CD4-positive, CD25-positive, alpha-beta regulatory T cell (primary cell): ENCODE data around the gene KIF2A. TPM values are rescaled to one million over a fixed set of nuclear protein-coding genes. Genes with fewer than 3 reads are reported as not detected.

Experiments
- ATAC-seq, 2 donors: fragments of 150-1000 bp; cut with Tn5 transposase; one replicate each; pipeline ENCODE4 v1.10.0; 2021; ENCODE audit warnings: low read depth in 2 of 2, moderate number of reproducible peaks in 2 of 2, moderate library complexity in 1 of 2
- DNase-seq, 3 donors: peaks; one replicate each; pipeline versions ENCODE4 v3.0.0 to v3.0.0-alpha.2; 2012 to 2022; ENCODE audit warnings: mixed read lengths in 1 of 3
- H3K27ac ChIP-seq: one replicate; pipeline ENCODE4 v1.7.0; 2013; ENCODE audit warnings: mild to moderate bottlenecking, low read length; ENCODE audit not compliant: insufficient read depth, poor library complexity, severe bottlenecking
- H3K27me3 ChIP-seq: one replicate; pipeline ENCODE4 v1.7.0; 2013; ENCODE audit warnings: low read length; ENCODE audit not compliant: control insufficient read depth, insufficient read depth
- H3K36me3 ChIP-seq: one replicate; pipeline ENCODE4 v1.7.0; 2013; ENCODE audit warnings: mild to moderate bottlenecking, low read length, moderate library complexity; ENCODE audit not compliant: control insufficient read depth, insufficient read depth
- H3K4me1 ChIP-seq: 2 replicates; pipeline ENCODE4 v1.7.0; 2013; ENCODE audit warnings: mild to moderate bottlenecking, low read length; ENCODE audit not compliant: insufficient read depth, control insufficient read depth, poor library complexity, severe bottlenecking
- H3K4me3 ChIP-seq: one replicate; pipeline ENCODE4 v1.7.0; 2013; ENCODE audit warnings: low read depth, mild to moderate bottlenecking, low read length, moderate library complexity
- H3K9me3 ChIP-seq, 2 experiments: 1 replicate in 1 of 2; 2 replicates in 1 of 2; pipeline ENCODE4 v1.7.0; 2013; ENCODE audit warnings: low read length in 2 of 2, mild to moderate bottlenecking in 1 of 2, moderate library complexity in 1 of 2; ENCODE audit not compliant: control insufficient read depth in 2 of 2
- H3K27ac Mint-ChIP-seq, 3 donors: one replicate each; pipeline ENCODE4 v1.8.0; 2020 to 2022; ENCODE audit warnings: mild to moderate bottlenecking in 3 of 3, mixed read lengths in 3 of 3, moderate library complexity in 2 of 3
- H3K27me3 Mint-ChIP-seq: one replicate; pipeline ENCODE4 v1.8.0; 2022; ENCODE audit warnings: mild to moderate bottlenecking, mixed read lengths
- H3K36me3 Mint-ChIP-seq: one replicate; pipeline ENCODE4 v1.8.0; 2020; ENCODE audit warnings: mixed read lengths
- H3K4me1 Mint-ChIP-seq, 4 donors: one replicate each; pipeline ENCODE4 v1.8.0; 2020 to 2022; ENCODE audit warnings: mixed read lengths in 4 of 4, mild to moderate bottlenecking in 1 of 4
- H3K4me3 Mint-ChIP-seq, 4 donors: one replicate each; pipeline ENCODE4 v1.8.0; 2020 to 2022; ENCODE audit warnings: mild to moderate bottlenecking in 4 of 4, mixed read lengths in 4 of 4, moderate library complexity in 3 of 4
- H3K9me3 Mint-ChIP-seq, 7 donors: one replicate each; pipeline ENCODE4 v1.8.0; 2020 to 2022; ENCODE audit warnings: mixed read lengths in 7 of 7, mild to moderate bottlenecking in 3 of 7, moderate library complexity in 2 of 7
- polyA plus RNA-seq, 4 donors: library from polyadenylated mRNA; unstranded; fragments of 300-500 nt; fragmentation: Illumina TruSeq; gene quantifications; one replicate each; pipeline ENCODE4 v1.2.3, GENCODE V29; 2021
- total RNA-seq: library from RNA; stranded (reverse); gene quantifications from one replicate; pipeline ENCODE4 v1.2.3, GENCODE V29; 2022

KIF2A gene
- total and polyA plus RNA-seq, 5 donors from 2014 or later: 114 to 191 (median 172) TPM

DNA sequence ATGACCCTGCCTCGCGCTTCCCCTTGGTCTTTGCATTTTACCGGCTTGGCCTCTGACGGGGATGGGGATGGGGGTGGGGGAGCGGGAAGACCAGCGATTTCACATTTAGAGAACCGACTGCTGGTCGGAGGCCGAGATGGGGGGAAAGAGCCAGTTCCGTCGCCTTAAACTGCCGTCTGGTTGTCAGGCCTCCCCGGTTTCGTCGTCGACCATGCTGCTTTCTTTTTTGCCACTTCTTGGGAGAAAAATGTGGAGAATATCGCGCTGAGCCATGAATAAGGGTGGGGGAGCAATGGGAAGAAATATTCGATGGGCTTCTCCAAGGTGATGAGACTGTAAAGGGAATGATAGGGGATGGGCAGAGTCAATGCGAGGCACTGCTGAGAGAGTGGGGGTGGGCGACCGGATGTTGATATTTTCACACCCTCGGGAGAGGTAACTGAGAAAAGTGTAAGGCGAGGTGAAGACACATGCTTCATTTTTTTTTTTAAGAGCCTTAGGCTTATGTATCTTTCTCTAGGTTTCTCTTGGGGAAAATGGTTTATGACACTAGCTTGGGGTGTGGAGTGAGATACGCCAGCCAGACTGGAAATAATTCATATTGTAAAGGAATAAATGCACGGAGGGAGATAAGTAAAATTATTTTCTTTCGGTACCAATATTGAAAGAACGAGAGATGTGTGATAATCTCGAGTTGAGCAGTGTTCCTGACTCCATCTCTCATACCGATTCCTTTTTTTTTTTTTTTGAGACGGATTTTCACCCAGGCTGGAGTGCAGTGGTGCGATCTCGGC lies 1.1 kb downstream of the KIF2A start:
- H3K4me3 ChIP-seq: peak overlapping the region; percentile 91
- H3K36me3 ChIP-seq: peaks cover 5% of the 10 kb centered on the region
- Mint-ChIP-seq H3K27ac (peak overlapping the region; percentile 95 to 98 (median 97)), H3K36me3 (peaks cover 16% of the 10 kb centered on the region), H3K4me1 (peaks cover 48 to 67% (median 51%) of the 10 kb centered on the region in 4 donors), H3K4me3 (peak overlapping the region; percentile 97 to 100 (median 99)), H3K9me3 (peaks cover 0 to 2% (median 0%) of the 10 kb centered on the region in 7 donors), H3K27me3 (no peaks in the 10 kb centered on the region)
- H3K4me1 ChIP-seq: peaks cover 55% of the 10 kb centered on the region
- no peaks in the 10 kb centered on the region for H3K27me3 ChIP-seq
- H3K9me3 ChIP-seq: no peaks in the 10 kb centered on the region
- ATAC-seq (no peak), DNase-seq (peak; percentile 37 to 72 (median 64))
- H3K27ac ChIP-seq: peak overlapping the region; percentile 93

DNA sequence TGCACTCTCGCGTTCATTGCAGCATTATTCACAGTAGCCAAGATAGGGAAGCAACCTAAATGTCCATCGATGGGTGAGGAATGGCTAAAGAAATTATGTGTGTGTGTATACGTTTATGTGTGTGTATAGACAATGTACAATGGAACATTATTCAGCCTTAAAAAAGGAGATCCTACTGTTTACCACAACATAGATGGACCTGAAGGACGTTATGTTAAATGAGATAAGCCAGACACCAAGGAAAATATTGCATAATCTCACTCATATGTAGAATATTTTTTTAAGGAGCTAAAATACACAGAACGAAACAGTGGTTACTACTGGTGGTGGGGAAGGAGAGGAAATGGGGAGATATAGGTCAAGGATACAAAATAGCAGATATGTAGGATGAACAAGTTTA lies 2.4 kb downstream of the KIF2A start:
- Mint-ChIP-seq H3K4me3 (peak overlapping the region; percentile 97 to 100 (median 99)), H3K9me3 (peaks cover 0 to 2% (median 0%) of the 10 kb centered on the region in 7 donors), H3K36me3 (peaks cover 16% of the 10 kb centered on the region), H3K27me3 (no peaks in the 10 kb centered on the region), H3K4me1 (peaks cover 53 to 75% (median 62%) of the 10 kb centered on the region in 4 donors), H3K27ac (peak overlapping the region; percentile 95 to 98 (median 97))
- ATAC-seq (no peak), DNase-seq (no peak)
- Histone ChIP-seq H3K4me3 (peak overlapping the region; percentile 91), H3K27me3 (no peaks in the 10 kb centered on the region), H3K9me3 (no peaks in the 10 kb centered on the region), H3K27ac (peak overlapping the region; percentile 16), H3K36me3 (peaks cover 7% of the 10 kb centered on the region), H3K4me1 (peaks cover 64% of the 10 kb centered on the region)

DNA sequence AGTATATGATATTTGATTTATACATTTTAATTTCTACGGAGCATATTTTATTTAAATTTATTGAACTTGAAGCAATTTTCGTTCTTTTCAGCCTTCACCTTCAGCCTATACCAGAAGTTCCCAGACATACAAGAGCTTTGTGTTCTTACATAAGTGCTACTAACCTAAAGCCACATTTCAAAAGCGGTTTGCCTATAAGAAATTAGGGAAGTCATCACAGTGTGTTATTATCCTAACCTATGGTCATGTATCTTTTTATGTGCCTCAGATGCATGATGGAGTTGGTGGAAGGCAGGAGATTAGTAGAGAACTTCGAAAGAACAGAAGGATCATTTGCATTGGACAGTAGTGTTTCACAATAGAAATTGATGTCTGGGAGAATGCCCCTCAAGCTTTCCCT lies 3.1 kb downstream of the KIF2A start:
- DNase-seq: no peak
- Mint-ChIP-seq H3K9me3 (peaks cover 0 to 2% (median 0%) of the 10 kb centered on the region in 7 donors), H3K27me3 (no peaks in the 10 kb centered on the region), H3K36me3 (peaks cover 16% of the 10 kb centered on the region), H3K4me3 (peak overlapping the region; percentile 4 to 80 (median 52)), H3K27ac (peak overlapping the region in 1 of 3 donors; percentile 63), H3K4me1 (peaks cover 52 to 80% (median 63%) of the 10 kb centered on the region in 4 donors)
- no peaks in the 10 kb centered on the region for H3K27me3 ChIP-seq
- H3K9me3 ChIP-seq: no peaks in the 10 kb centered on the region
- peaks cover 70% of the 10 kb centered on the region for H3K4me1 ChIP-seq
- peaks cover 7% of the 10 kb centered on the region for H3K36me3 ChIP-seq
- no peak for ATAC-seq
- peak overlapping the region; percentile 91 for H3K4me3 ChIP-seq
- peak overlapping the region; percentile 17 for H3K27ac ChIP-seq

DNA sequence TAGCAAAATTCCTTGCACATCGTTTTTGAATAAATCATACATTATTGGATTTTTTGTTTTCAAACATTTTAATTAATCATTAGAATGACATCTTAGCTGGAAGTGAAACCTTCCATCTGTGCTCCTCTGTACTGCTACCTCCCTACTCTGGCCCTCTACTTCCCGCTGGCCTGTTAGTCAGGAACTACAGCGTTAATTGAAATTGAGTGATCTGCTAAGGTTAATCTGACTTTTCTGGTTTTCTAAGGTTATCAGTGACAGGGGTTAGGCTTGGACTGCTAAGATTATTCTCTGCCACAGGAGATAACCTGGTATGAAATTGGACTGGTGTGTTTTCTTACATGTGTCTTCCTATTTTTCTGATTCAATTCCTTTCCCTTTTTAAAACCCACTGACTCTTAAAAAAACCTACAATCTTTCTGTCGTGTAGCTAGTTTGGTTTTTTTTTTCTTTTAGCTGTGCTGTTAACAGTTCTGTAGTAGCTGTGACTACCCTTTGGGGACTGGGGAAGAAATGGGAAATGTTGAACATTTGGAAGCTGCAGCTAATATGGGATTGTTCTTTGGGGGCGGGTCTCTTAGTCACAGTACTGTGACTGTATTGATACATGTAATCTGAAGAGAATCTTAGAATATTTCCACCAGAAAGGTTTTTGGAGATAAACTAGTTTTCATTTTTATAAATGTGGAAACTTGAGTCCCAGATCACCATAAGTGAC lies 4.6 kb downstream of the KIF2A start:
- H3K4me3 ChIP-seq: peak overlapping the region; percentile 59
- no peak for DNase-seq
- Mint-ChIP-seq H3K4me1 (peaks cover 51 to 84% (median 67%) of the 10 kb centered on the region in 4 donors), H3K27ac (peak overlapping the region in 2 of 3 donors; percentile 22 to 44), H3K4me3 (peak overlapping the region; percentile 52 to 80 (median 67)), H3K36me3 (peaks cover 16% of the 10 kb centered on the region), H3K27me3 (no peaks in the 10 kb centered on the region), H3K9me3 (peaks cover 0 to 2% (median 0%) of the 10 kb centered on the region in 7 donors)
- H3K27me3 ChIP-seq: no peaks in the 10 kb centered on the region
- ATAC-seq: no peak
- H3K27ac ChIP-seq: no peak overlapping the region
- peaks cover 75% of the 10 kb centered on the region for H3K4me1 ChIP-seq
- peaks cover 7% of the 10 kb centered on the region for H3K36me3 ChIP-seq
- H3K9me3 ChIP-seq: no peaks in the 10 kb centered on the region

DNA sequence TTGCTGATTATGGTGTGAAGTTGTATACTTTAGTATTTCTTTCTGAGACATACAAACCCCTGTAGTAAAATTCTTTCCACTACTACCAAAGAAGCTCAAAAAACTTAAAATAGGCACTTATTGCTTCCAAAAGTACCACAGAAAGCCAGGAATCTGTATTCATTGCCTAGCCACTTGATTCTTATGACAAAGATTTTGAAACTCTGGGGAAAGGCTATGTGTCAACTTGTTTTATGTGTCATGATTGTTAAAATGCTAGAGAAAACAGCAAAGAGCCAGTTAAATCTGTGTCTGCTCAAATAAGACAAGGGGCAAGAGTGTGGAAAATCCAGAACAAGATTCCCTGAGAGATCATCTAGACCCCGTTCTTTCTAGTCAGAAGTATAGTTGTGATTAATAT lies 6.0 kb downstream of the KIF2A start:
- Mint-ChIP-seq H3K4me3 (peak overlapping the region in 3 of 4 donors; percentile 8 to 80 (median 16)), H3K36me3 (peaks cover 16% of the 10 kb centered on the region), H3K27me3 (no peaks in the 10 kb centered on the region), H3K27ac (peak overlapping the region in 2 of 3 donors; percentile 11 to 64), H3K9me3 (peaks cover 0 to under 1% (median 0%) of the 10 kb centered on the region in 7 donors), H3K4me1 (peaks cover 56 to 93% (median 77%) of the 10 kb centered on the region in 4 donors)
- Histone ChIP-seq H3K4me3 (peak overlapping the region; percentile 59), H3K27ac (no peak overlapping the region), H3K27me3 (no peaks in the 10 kb centered on the region), H3K4me1 (peaks cover 86% of the 10 kb centered on the region), H3K9me3 (no peaks in the 10 kb centered on the region), H3K36me3 (peaks cover 10% of the 10 kb centered on the region)
- ATAC-seq (no peak), DNase-seq (no peak)

DNA sequence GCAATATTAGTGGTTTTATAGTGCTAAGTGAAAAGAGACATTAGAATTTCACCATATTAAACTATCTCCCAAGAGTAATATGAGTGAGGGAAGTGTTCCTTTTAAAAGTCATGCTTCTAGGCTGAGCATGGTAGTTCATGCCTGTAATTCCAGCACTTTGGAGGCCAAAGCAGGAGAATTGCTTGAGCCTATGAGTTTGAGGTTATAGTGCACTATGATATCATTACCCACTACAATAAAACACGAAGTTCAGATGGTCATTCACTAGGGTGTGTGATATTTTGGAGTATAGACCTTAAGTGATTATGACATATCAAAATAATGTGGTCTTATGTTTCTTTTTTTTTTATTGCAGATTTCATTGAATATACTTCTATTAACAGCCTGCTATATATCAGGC lies 6.7 kb downstream of the KIF2A start:
- H3K9me3 ChIP-seq: no peaks in the 10 kb centered on the region
- Mint-ChIP-seq H3K36me3 (peaks cover 16% of the 10 kb centered on the region), H3K27me3 (no peaks in the 10 kb centered on the region), H3K27ac (peak overlapping the region in 1 of 3 donors; percentile 13), H3K4me3 (peak overlapping the region in 3 of 4 donors; percentile 8 to 20 (median 17)), H3K4me1 (peaks cover 59 to 95% (median 80%) of the 10 kb centered on the region in 4 donors), H3K9me3 (no peaks in the 10 kb centered on the region)
- H3K36me3 ChIP-seq: peaks cover 10% of the 10 kb centered on the region
- H3K27me3 ChIP-seq: no peaks in the 10 kb centered on the region
- no peak for ATAC-seq
- H3K4me1 ChIP-seq: peaks cover 87% of the 10 kb centered on the region
- H3K4me3 ChIP-seq: peak overlapping the region; percentile 59
- no peak overlapping the region for H3K27ac ChIP-seq
- no peak for DNase-seq

DNA sequence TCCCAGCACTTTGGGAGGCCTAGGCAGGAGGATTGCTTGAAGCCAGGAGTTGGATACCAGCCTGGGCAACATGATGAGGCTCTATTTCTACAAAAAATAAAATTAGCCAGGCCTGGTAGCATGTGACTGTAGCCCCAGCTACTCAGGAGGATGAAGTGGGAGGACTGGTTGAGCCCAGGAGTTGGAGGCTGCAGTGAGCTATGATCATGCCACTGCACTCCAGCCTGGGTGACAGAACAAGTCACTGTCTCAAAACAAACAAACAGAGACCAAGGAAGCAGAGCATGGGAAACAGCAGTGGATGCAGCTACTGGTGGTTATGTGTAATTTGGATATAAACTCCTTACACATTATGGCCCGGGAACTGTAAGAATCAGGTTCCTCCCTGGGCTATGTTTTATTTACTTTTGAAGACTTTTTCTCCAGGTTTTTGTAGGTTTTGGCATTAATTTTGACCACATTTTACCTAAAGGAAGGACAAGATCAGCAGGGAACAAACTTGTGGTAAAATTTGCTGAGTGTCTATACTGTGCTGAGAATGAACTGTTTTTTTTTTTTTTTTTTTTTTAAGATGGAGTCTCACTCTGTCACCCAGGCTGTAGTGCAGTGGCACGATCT lies 8.3 kb downstream of the KIF2A start:
- Mint-ChIP-seq H3K27me3 (no peaks in the 10 kb centered on the region), H3K4me3 (peak overlapping the region in 2 of 4 donors; percentile 50 to 61), H3K9me3 (no peaks in the 10 kb centered on the region), H3K4me1 (peaks cover 54 to 97% (median 80%) of the 10 kb centered on the region in 4 donors), H3K36me3 (peaks cover 12% of the 10 kb centered on the region), H3K27ac (peak overlapping the region; percentile 44 to 70 (median 65))
- Histone ChIP-seq H3K4me3 (peak overlapping the region; percentile 42), H3K36me3 (peaks cover 10% of the 10 kb centered on the region), H3K4me1 (peaks cover 84% of the 10 kb centered on the region), H3K27ac (peak overlapping the region; percentile 2), H3K27me3 (no peaks in the 10 kb centered on the region), H3K9me3 (no peaks in the 10 kb centered on the region)
- ATAC-seq (no peak), DNase-seq (no peak)
